Hepatocyte (in vitro differentiated cells): ENCODE measurements around the gene GPD1L. TPM values are rescaled to one million over a fixed set of nuclear protein-coding genes. Genes with fewer than 3 reads are reported as not detected.

ENCODE experiments used
- DNase-seq: peaks from one replicate; pipeline ENCODE4 v3.0.0-alpha.2; 2016; ENCODE audit warnings: low spot score
- H2AFZ ChIP-seq: fragments of 200-600 bp; sonication (generic); 2 replicates; pipeline ENCODE4 v1.6.0; 2016; ENCODE audit warnings: antibody characterized with exemption, mild to moderate bottlenecking
- H3K27ac ChIP-seq: fragments of 200-600 bp; sonication (generic); 2 replicates; pipeline ENCODE4 v1.5.1; 2016; ENCODE audit warnings: mild to moderate bottlenecking
- H3K27me3 ChIP-seq: fragments of 200-600 bp; sonication (generic); 2 replicates; pipeline ENCODE4 v1.6.1; 2016
- H3K36me3 ChIP-seq: fragments of 200-600 bp; sonication (generic); replicated peaks from 2 replicates; pipeline ENCODE4 v1.5.1; 2016; ENCODE audit warnings: low read depth; ENCODE audit not compliant: insufficient read depth
- H3K4me1 ChIP-seq: fragments of 200-600 bp; sonication (generic); 2 replicates; pipeline ENCODE4 v1.5.1; 2016; ENCODE audit warnings: mild to moderate bottlenecking, moderate library complexity; ENCODE audit not compliant: insufficient read depth
- H3K4me2 ChIP-seq: fragments of 200-600 bp; sonication (generic); 2 replicates; pipeline ENCODE4 v1.6.0; 2016
- H3K4me3 ChIP-seq: fragments of 200-600 bp; sonication (generic); 2 replicates; pipeline ENCODE4 v1.5.1; 2016; ENCODE audit warnings: mild to moderate bottlenecking
- H3K79me2 ChIP-seq: fragments of 200-600 bp; sonication (generic); 2 replicates; pipeline ENCODE4 v1.6.0; 2017; ENCODE audit warnings: mild to moderate bottlenecking
- H3K9me2 ChIP-seq: fragments of 200-600 bp; sonication (generic); replicated peaks from 2 replicates; pipeline ENCODE4 v1.6.0; 2017; ENCODE audit warnings: mild to moderate bottlenecking; ENCODE audit not compliant: insufficient read depth
- H3K9me3 ChIP-seq: fragments of 200-600 bp; sonication (generic); 2 replicates; pipeline ENCODE4 v1.5.1; 2016; ENCODE audit warnings: low read depth, mild to moderate bottlenecking
- H4K20me1 ChIP-seq: fragments of 200-600 bp; sonication (generic); 2 replicates; pipeline ENCODE4 v1.6.0; 2016; ENCODE audit warnings: mild to moderate bottlenecking; ENCODE audit not compliant: insufficient read depth, poor library complexity, severe bottlenecking
- CTCF ChIP-seq: fragments of 200-600 bp; sonication (generic); IDR thresholded peaks from 2 replicates; pipeline ENCODE4 v1.5.1; 2016; ENCODE audit warnings: antibody characterized with exemption, mild to moderate bottlenecking; ENCODE audit not compliant: poor library complexity
- EZH2 ChIP-seq: fragments of 200-600 bp; sonication (generic); IDR thresholded peaks from 2 replicates; pipeline ENCODE4 v1.6.1; 2016; ENCODE audit warnings: antibody characterized with exemption, mild to moderate bottlenecking, borderline replicate concordance
- EZH2phosphoT487 ChIP-seq: fragments of 200-600 bp; sonication (generic); IDR thresholded peaks from one replicate; pipeline ENCODE4 v1.6.1; 2018; ENCODE audit warnings: antibody characterized with exemption, mild to moderate bottlenecking, low read depth, moderate library complexity; ENCODE audit not compliant: unreplicated experiment, severe bottlenecking
- WGBS: methylation state at CpG from one replicate; pipeline ENCODE4 v1.1.6; 2016; ENCODE audit warnings: low lambda C conversion rate; ENCODE audit errors: missing lambda C conversion rate; 5-methylcytosine and 5-hydroxymethylcytosine counted together
- polyA plus RNA-seq: library from polyadenylated mRNA; unstranded; fragments of >200 nt; fragmentation: Nextera tagmentation; extraction: Ambion mirVana; gene quantifications from 2 replicates; pipeline ENCODE4 v1.2.1, GENCODE V29; 2016
- total RNA-seq: library from RNA; depleted of rRNA; stranded (reverse); fragments of >200 nt; gene quantifications from 2 replicates; pipeline ENCODE4 v1.2.3, GENCODE V29; 2014

Gene GPD1L
- total and polyA plus RNA-seq, 2 experiments from 2014 or later: 6.8 to 15.2 TPM

GRCh38 chr3:32140943-32141342 lies 34.5 kb downstream of the GPD1L start:
- H3K27ac ChIP-seq: no peak overlapping the region
- H3K4me3 ChIP-seq: no peak overlapping the region

GRCh38 chr3:32143849-32144757 lies 37.7 kb downstream of the GPD1L start:
- 56% methylated on average over 11 of the region's 11 CpGs for WGBS
- Histone ChIP-seq H3K4me1 (peaks cover 3% of the 10 kb centered on the region), H3K9me3 (no peaks in the 10 kb centered on the region), H3K4me2 (no peak overlapping the region), H3K9me2 (no peaks in the 10 kb centered on the region), H3K36me3 (no peaks in the 10 kb centered on the region), H3K4me3 (no peak overlapping the region), H3K79me2 (no peaks in the 10 kb centered on the region), H3K27ac (peak overlapping the region; percentile 4), H3K27me3 (no peaks in the 10 kb centered on the region), H4K20me1 (no peaks in the 10 kb centered on the region), H2AFZ (no peak overlapping the region)
- DNase-seq: peak; percentile 91
- TF ChIP-seq CTCF: peak; percentile 83
- no peak for TF ChIP-seq EZH2phosphoT487
- no peak for TF ChIP-seq EZH2

More at GRCh38 chr3:32140943-32141342, 34.5 kb downstream of the GPD1L start:
- H3K79me2 ChIP-seq: no peaks in the 10 kb centered on the region
- no peaks in the 10 kb centered on the region for H3K9me3 ChIP-seq
- 90% methylated on average over 5 of the region's 5 CpGs for WGBS
- no peaks in the 10 kb centered on the region for H3K27me3 ChIP-seq
- no peak for TF ChIP-seq EZH2phosphoT487
- no peak for TF ChIP-seq CTCF
- TF ChIP-seq EZH2: no peak
- H2AFZ ChIP-seq: no peak overlapping the region
- H3K36me3 ChIP-seq: no peaks in the 10 kb centered on the region
- no peak for DNase-seq
- no peaks in the 10 kb centered on the region for H3K9me2 ChIP-seq
- H3K4me2 ChIP-seq: no peak overlapping the region
- no peaks in the 10 kb centered on the region for H4K20me1 ChIP-seq
- H3K4me1 ChIP-seq: peaks cover 3% of the 10 kb centered on the region

GRCh38 chr3:32146746-32147211 lies 40.4 kb downstream of the GPD1L start:
- WGBS: 48% methylated on average over 3 of the region's 3 CpGs
- no peak overlapping the region for H3K4me3 ChIP-seq
- TF ChIP-seq EZH2: no peak
- no peak for TF ChIP-seq EZH2phosphoT487
- no peak for TF ChIP-seq CTCF
- no peaks in the 10 kb centered on the region for H3K79me2 ChIP-seq
- no peaks in the 10 kb centered on the region for H3K36me3 ChIP-seq
- no peaks in the 10 kb centered on the region for H3K27me3 ChIP-seq
- H4K20me1 ChIP-seq: no peaks in the 10 kb centered on the region
- no peak for DNase-seq
- H3K9me2 ChIP-seq: no peaks in the 10 kb centered on the region
- H3K4me1 ChIP-seq: peaks cover 3% of the 10 kb centered on the region
- H3K27ac ChIP-seq: peak overlapping the region; percentile 21
- H2AFZ ChIP-seq: no peak overlapping the region
- H3K9me3 ChIP-seq: no peaks in the 10 kb centered on the region
- no peak overlapping the region for H3K4me2 ChIP-seq
